ENCODE measurements around the gene ITPR2. TPM values are rescaled to one million over a fixed set of nuclear protein-coding genes. Genes with fewer than 3 reads are reported as not detected.
"Not testable (repeated sequence)": the region's sequence is repeated elsewhere in the genome, so short reads cannot be mapped to it uniquely, and the experiment has no call there.

ITPR2 gene
- total and polyA plus RNA-seq, 12 donors = 5.1 to 144 (median 66.4) TPM

DNA sequence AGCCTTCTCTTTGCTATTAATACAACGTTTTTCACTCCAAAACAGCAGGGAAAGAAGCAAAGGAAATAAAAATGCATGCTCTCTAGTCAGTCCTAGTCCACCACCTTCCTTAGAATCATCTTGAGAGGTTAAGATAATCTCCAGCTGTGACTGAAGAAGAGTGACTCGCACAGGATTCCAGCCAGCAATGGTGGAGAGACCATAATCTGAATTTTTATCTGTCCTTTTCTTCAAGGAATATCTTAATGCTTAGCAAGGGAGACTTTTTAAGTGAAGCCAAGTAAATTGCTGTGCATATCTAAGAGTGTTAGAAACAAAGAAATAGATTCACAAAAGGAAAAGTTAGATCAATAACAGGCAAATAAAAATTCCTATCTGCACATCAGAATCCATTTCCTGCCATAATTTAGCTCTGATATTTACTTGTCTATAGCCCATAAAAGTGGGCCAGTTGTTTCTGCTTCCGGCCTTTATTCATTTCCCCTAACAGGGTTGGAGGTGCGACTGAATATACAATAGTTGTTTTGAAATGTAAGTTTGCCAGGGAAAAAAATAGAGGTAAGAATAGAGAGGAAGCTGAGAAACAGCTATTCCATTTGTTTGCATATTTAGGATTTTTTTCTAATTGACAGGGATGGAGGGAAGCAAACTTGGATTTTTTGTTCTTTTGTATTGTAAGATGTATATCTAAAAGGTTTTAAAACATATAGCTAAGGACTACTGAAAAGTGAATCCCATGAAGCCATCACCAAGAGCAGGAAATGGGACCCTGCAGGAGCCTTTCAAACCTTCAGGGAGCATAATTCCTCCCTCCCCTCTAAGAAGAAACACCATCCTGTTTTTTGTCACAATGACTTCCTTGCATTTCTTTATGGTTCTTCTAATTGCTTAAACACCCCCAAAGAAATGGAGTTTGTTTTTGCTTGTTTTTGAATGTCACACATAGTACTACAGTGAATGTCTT is 154.0 kb downstream of the ITPR2 start:
- Histone ChIP-seq H3K4me1 (replicated peaks in 1 of 2) (peaks cover 0 to 5% of the 10 kb centered on the region in 2 donors), H3K27me3 (no peaks in the 10 kb centered on the region), H3K9me3 (replicated peaks in 1 of 3) (no peaks in the 10 kb centered on the region), H3K36me3 (replicated peaks in 1 of 2) (peaks cover 0 to 9% of the 10 kb centered on the region in 2 donors), H3K4me3 (no peak overlapping the region), H3K27ac (peak overlapping the region in 1 of 5 donors; percentile 3)
- TF ChIP-seq, protein P1, sequence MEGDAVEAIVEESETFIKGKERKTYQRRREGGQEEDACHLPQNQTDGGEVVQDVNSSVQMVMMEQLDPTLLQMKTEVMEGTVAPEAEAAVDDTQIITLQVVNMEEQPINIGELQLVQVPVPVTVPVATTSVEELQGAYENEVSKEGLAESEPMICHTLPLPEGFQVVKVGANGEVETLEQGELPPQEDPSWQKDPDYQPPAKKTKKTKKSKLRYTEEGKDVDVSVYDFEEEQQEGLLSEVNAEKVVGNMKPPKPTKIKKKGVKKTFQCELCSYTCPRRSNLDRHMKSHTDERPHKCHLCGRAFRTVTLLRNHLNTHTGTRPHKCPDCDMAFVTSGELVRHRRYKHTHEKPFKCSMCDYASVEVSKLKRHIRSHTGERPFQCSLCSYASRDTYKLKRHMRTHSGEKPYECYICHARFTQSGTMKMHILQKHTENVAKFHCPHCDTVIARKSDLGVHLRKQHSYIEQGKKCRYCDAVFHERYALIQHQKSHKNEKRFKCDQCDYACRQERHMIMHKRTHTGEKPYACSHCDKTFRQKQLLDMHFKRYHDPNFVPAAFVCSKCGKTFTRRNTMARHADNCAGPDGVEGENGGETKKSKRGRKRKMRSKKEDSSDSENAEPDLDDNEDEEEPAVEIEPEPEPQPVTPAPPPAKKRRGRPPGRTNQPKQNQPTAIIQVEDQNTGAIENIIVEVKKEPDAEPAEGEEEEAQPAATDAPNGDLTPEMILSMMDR (IDR thresholded peaks at IDR 0.05) = no peak
- TF ChIP-seq POLR2A (IDR thresholded peaks at IDR 0.05) = no peak
- intact Hi-C loops (cut with DNase I) = no loop called here
- no peak for DNase-seq
- WGBS, 4 donors = 61 to 69% (median 64%) methylated on average over 4 of the region's 4 CpGs

DNA sequence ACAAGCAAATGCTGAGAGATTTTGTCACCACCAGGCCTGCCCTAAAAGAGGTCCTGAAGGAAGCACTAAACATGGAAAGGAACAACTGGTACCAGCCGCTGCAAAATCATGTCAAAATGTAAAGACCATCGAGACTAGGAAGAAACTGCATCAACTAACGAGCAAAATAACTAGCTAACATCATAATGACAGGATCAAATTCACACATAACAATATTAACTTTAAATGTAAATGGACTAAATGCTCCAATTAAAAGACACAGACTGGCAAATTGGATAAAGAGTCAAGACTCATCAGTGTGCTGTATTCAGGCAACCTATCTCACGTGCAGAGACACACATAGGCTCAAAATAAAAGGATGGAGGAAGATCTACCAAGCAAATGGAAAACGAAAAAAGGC is 161.5 kb downstream of the ITPR2 start:
- H3K27me3 ChIP-seq; H3K36me3 ChIP-seq (replicated peaks in 1 of 2); H3K4me3 ChIP-seq; H3K9me3 ChIP-seq (replicated peaks in 1 of 3); H3K27ac ChIP-seq; DNase-seq; intact Hi-C loops (cut with DNase I): not testable (repeated sequence)
- H3K4me1 ChIP-seq (replicated peaks in 1 of 2) = peaks cover 6 to 11% of the 10 kb centered on the region in 2 donors
- 50 to 91% (median 64%) methylated on average over 2 to 5 of the region's 5 CpGs for WGBS, 4 donors

DNA sequence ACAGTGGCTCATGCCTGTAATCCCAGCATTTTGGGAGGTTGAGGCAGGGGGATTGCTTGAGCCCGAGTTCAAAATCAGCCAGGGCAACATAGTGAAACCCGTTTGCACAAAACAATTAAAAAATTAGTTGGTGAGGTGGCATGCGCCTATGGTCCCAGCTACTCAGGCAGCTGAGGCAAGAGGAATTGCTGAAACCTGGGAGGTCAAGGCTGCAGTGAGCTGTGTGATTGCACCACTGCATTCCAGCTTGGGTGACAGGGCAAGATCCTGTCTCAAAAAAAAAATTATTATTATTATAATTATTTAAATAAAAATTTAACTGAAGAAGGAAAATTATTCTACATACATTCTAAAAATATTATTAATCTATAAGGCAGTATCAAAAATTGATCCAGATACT is 164.1 kb downstream of the ITPR2 start:
- Histone ChIP-seq H3K27ac (no peak overlapping the region), H3K4me1 (replicated peaks in 1 of 2) (peaks cover 6 to 11% of the 10 kb centered on the region in 2 donors), H3K36me3 (replicated peaks in 1 of 2) (no peaks in the 10 kb centered on the region), H3K27me3 (no peaks in the 10 kb centered on the region), H3K9me3 (replicated peaks in 1 of 3) (no peaks in the 10 kb centered on the region), H3K4me3 (no peak overlapping the region)
- peak; percentile 54 to 88 (median 78) for DNase-seq
- WGBS, 4 donors = 53 to 73% (median 60%) methylated on average over 3 of the region's 3 CpGs
- TF ChIP-seq POLR2A (IDR thresholded peaks at IDR 0.05) = no peak
- TF ChIP-seq, protein P1 (IDR thresholded peaks at IDR 0.05) = no peak
- intact Hi-C loops (cut with DNase I) = no loop called here

DNA sequence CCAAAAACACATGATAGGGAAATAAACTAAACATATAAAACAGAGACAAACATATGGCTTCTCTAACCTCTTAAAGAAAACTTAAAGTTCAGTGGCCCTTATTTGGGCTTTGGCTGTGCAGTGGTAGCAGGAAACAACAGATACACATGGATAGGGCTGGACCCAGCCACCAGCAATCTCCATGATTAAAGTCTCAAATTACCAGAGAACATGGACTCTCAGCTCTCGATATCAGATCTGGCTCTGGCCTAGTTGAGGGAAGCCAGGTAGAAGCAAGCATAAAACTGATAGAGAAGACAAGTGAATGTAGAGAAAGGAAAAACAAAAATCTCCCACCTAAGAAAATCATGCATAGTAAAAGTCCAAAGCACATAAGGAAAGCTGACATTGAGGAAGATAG is 164.8 kb downstream of the ITPR2 start:
- DNase-seq = no peak
- WGBS, 4 donors = 82 to 92% (median 88%) methylated on average over 1 of the region's 1 CpG
- Histone ChIP-seq H3K36me3 (replicated peaks in 1 of 2) (no peaks in the 10 kb centered on the region), H3K9me3 (replicated peaks in 1 of 3) (no peaks in the 10 kb centered on the region), H3K27me3 (no peaks in the 10 kb centered on the region), H3K4me1 (replicated peaks in 1 of 2) (peaks cover 6 to 11% of the 10 kb centered on the region in 2 donors), H3K4me3 (no peak overlapping the region), H3K27ac (no peak overlapping the region)
- TF ChIP-seq POLR2A (IDR thresholded peaks at IDR 0.05) = no peak
- TF ChIP-seq, protein P1 (IDR thresholded peaks at IDR 0.05) = no peak
- intact Hi-C loops (cut with DNase I) = no loop called here

All from adrenal gland (tissue), 12 donors.